Astrocyte (in vitro differentiated cells and primary cell): ENCODE measurements around the gene BUD23. TPM values are rescaled to one million over a fixed set of nuclear protein-coding genes. Genes with fewer than 3 reads are reported as not detected.

ENCODE experiments used
- DNase-seq: peaks from one replicate; pipeline ENCODE4 v3.0.0-alpha.2; 2010; ENCODE audit warnings: low read depth
- FAIRE-seq: peaks from 2 replicates; lab custom pipeline; 2011; peaks lifted over from hg19 to GRCh38; lab: Jason Lieb, UNC
- H2AFZ ChIP-seq: 2 replicates; pipeline ENCODE4 v1.6.0; 2012; ENCODE audit warnings: low read depth, low read length, inconsistent platforms
- H3K27ac ChIP-seq: 2 replicates; pipeline ENCODE4 v1.5.1; 2011; ENCODE audit warnings: low read depth, low read length, inconsistent platforms
- H3K27me3 ChIP-seq: 2 replicates; pipeline ENCODE4 v1.6.0; 2011; ENCODE audit warnings: low read length, inconsistent platforms; ENCODE audit not compliant: insufficient read depth
- H3K36me3 ChIP-seq: 2 replicates; pipeline ENCODE4 v1.5.1; 2011; ENCODE audit warnings: low read length, inconsistent platforms; ENCODE audit not compliant: insufficient read depth
- H3K4me1 ChIP-seq: 2 replicates; pipeline ENCODE4 v1.5.1; 2011; ENCODE audit warnings: low read length, inconsistent platforms; ENCODE audit not compliant: insufficient read depth
- H3K4me2 ChIP-seq: 2 replicates; pipeline ENCODE4 v1.6.0; 2012; ENCODE audit warnings: low read length, inconsistent platforms
- H3K4me3 ChIP-seq: 2 replicates; pipeline ENCODE4 v1.5.1; 2011; ENCODE audit warnings: low read depth, mild to moderate bottlenecking, low read length, inconsistent platforms; ENCODE audit not compliant: insufficient read depth
- H3K79me2 ChIP-seq: 2 replicates; pipeline ENCODE4 v1.6.0; 2012; ENCODE audit warnings: mild to moderate bottlenecking, low read length, inconsistent platforms; ENCODE audit not compliant: insufficient read depth
- H3K9ac ChIP-seq: 2 replicates; pipeline ENCODE4 v1.6.0; 2012; ENCODE audit warnings: mild to moderate bottlenecking, low read length, inconsistent platforms
- H3K9me3 ChIP-seq: 2 replicates; pipeline ENCODE4 v1.5.1; 2012; ENCODE audit warnings: low read depth, mild to moderate bottlenecking, low read length, inconsistent platforms; ENCODE audit not compliant: insufficient read depth
- H4K20me1 ChIP-seq: 2 replicates; pipeline ENCODE4 v1.6.0; 2012; ENCODE audit warnings: low read length, inconsistent platforms; ENCODE audit not compliant: insufficient read depth
- H3K27ac Mint-ChIP-seq: one replicate; pipeline ENCODE4 v1.8.0; 2021; ENCODE audit warnings: mild to moderate bottlenecking, mixed read lengths; ENCODE audit not compliant: unreplicated experiment
- H3K27me3 Mint-ChIP-seq: one replicate; pipeline ENCODE4 v1.8.0; 2021; ENCODE audit warnings: low read depth, mixed read lengths; ENCODE audit not compliant: unreplicated experiment
- H3K36me3 Mint-ChIP-seq: one replicate; pipeline ENCODE4 v1.8.0; 2021; ENCODE audit warnings: low read depth, mixed read lengths; ENCODE audit not compliant: unreplicated experiment
- H3K4me1 Mint-ChIP-seq: one replicate; pipeline ENCODE4 v1.8.0; 2021; ENCODE audit warnings: low read depth, mixed read lengths; ENCODE audit not compliant: unreplicated experiment
- H3K4me3 Mint-ChIP-seq: one replicate; pipeline ENCODE4 v1.8.0; 2021; ENCODE audit warnings: mild to moderate bottlenecking, moderate library complexity, mixed read lengths; ENCODE audit not compliant: unreplicated experiment
- H3K9me3 Mint-ChIP-seq: one replicate; pipeline ENCODE4 v1.8.0; 2021; ENCODE audit warnings: mild to moderate bottlenecking, mixed read lengths; ENCODE audit not compliant: unreplicated experiment
- EZH2 ChIP-seq: IDR thresholded peaks from 2 replicates; pipeline ENCODE4 v1.6.1; 2012; ENCODE audit warnings: mild to moderate bottlenecking, low read length, inconsistent platforms; ENCODE audit not compliant: insufficient read depth
- total RNA-seq: library from RNA; stranded (reverse); gene quantifications from 2 replicates; pipeline ENCODE4 v1.2.1, GENCODE V29; 2021
- TF ChIP-seq, protein P1 (sequence below): IDR thresholded peaks from 2 replicates; pipeline ENCODE4 v1.5.1; 2011; ENCODE audit warnings: low read depth, mild to moderate bottlenecking, inconsistent platforms, low read length, moderate library complexity; ENCODE audit not compliant: insufficient read depth

Gene BUD23
- total RNA-seq, 1 donor from 2014 or later = 73.1 TPM

DNA sequence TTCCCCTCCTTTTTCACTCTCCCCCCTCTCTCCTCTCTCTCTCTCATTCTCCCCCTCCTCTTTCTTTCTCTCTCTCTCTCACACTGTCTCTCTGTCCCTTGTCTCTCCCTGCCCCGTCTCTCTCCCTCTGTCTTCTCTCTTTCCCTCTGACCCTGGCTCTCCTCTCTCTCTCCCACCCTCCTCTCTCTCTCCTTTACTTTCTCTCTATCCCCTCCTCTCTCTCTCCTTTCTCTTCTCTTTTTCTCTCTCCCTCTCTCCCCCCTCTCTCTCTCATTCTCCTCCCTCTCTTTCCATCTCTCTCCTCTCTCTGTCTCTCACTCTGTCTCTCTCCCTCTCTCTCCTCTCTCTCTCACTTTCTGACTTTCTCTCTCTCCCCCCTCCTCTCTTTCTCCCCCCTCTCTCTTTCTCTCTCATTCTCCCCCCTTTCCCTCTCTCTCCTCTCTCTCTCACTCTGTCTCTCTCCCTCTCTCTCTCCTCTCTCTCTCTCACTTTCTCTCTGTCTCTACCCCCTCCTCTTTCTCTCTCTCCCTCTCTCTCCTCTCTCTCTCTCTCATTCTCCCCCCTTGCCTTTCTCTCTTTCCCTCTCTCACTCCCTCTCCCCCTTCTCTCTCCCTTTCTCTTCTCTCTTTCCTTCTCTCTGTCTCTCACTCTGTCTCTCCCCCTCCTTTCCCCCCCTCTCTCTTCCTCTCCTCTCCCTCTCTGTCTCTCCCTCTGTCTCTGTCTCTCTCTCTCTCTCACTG is 34.6 kb upstream of the BUD23 start:
- no peak overlapping the region for H3K9ac ChIP-seq
- peaks cover 59% of the 10 kb centered on the region for H3K27me3 ChIP-seq
- no peaks in the 10 kb centered on the region for H3K36me3 ChIP-seq
- H3K4me1 ChIP-seq = no peaks in the 10 kb centered on the region
- Mint-ChIP-seq H3K27ac (no peak overlapping the region), H3K4me1 (peaks cover 2% of the 10 kb centered on the region), H3K36me3 (no peaks in the 10 kb centered on the region), H3K27me3 (peaks cover 68% of the 10 kb centered on the region), H3K4me3 (no peak overlapping the region), H3K9me3 (peaks cover 4% of the 10 kb centered on the region)
- H3K9me3 ChIP-seq = no peaks in the 10 kb centered on the region
- TF ChIP-seq, protein P1, sequence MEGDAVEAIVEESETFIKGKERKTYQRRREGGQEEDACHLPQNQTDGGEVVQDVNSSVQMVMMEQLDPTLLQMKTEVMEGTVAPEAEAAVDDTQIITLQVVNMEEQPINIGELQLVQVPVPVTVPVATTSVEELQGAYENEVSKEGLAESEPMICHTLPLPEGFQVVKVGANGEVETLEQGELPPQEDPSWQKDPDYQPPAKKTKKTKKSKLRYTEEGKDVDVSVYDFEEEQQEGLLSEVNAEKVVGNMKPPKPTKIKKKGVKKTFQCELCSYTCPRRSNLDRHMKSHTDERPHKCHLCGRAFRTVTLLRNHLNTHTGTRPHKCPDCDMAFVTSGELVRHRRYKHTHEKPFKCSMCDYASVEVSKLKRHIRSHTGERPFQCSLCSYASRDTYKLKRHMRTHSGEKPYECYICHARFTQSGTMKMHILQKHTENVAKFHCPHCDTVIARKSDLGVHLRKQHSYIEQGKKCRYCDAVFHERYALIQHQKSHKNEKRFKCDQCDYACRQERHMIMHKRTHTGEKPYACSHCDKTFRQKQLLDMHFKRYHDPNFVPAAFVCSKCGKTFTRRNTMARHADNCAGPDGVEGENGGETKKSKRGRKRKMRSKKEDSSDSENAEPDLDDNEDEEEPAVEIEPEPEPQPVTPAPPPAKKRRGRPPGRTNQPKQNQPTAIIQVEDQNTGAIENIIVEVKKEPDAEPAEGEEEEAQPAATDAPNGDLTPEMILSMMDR = no peak
- TF ChIP-seq EZH2 = no peak
- no peak overlapping the region for H3K27ac ChIP-seq
- H4K20me1 ChIP-seq = peaks cover 3% of the 10 kb centered on the region
- no peak overlapping the region for H3K4me3 ChIP-seq
- no peaks in the 10 kb centered on the region for H3K79me2 ChIP-seq
- no peak for FAIRE-seq
- no peak overlapping the region for H3K4me2 ChIP-seq
- DNase-seq = no peak
- no peak overlapping the region for H2AFZ ChIP-seq

DNA sequence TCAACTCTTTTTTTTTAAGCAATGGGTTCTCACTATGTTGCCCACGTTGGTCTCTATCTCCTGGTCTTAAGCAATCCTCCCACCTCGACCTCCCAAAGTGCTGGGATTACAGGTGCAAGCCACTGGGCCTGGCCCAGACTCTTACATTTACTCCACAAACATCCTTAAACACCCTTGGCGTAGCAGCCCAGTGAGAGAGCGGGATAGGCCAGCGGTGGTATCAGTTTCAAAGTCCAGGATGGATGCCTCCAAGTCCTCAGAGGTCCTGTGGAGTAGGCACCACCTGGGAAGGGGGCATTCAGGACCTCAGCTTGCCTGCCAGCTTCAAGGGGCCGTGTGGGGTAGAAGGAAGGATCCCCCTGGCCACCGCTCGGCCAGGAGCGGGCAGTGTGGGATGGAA is 33.8 kb upstream of the BUD23 start:
- Histone ChIP-seq H3K36me3 (no peaks in the 10 kb centered on the region), H3K27ac (no peak overlapping the region), H3K4me1 (no peaks in the 10 kb centered on the region), H3K9ac (no peak overlapping the region), H3K4me3 (no peak overlapping the region), H4K20me1 (peaks cover 3% of the 10 kb centered on the region), H3K4me2 (no peak overlapping the region), H3K79me2 (no peaks in the 10 kb centered on the region), H3K9me3 (no peaks in the 10 kb centered on the region), H2AFZ (no peak overlapping the region), H3K27me3 (peaks cover 55% of the 10 kb centered on the region)
- H3K27me3 Mint-ChIP-seq = peaks cover 64% of the 10 kb centered on the region
- no peak for FAIRE-seq
- H3K4me3 Mint-ChIP-seq = no peak overlapping the region
- peaks cover 2% of the 10 kb centered on the region for H3K4me1 Mint-ChIP-seq
- no peak for DNase-seq
- TF ChIP-seq, protein P1 = no peak
- TF ChIP-seq EZH2 = no peak
- no peaks in the 10 kb centered on the region for H3K36me3 Mint-ChIP-seq
- peaks cover 4% of the 10 kb centered on the region for H3K9me3 Mint-ChIP-seq
- H3K27ac Mint-ChIP-seq = no peak overlapping the region

DNA sequence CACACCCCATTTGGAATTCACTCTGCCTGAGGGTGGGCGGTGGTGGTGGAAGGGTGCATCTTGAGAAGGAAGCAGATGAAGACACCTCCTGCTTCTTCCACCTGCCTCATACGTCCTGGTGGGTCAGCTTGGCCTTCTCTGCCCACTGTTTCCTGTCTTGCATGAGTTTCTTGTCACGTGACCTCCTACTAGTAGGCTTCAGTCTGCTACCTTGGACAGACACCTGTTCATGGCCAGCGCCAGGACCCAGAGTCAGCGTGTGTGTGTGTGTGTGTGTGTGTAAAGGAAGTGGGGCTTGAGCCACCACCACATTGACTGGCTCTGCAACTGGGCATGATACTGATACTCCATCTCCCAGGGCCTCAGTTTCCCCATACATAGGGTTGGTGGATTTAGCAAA is 32.9 kb upstream of the BUD23 start:
- Mint-ChIP-seq H3K9me3 (peaks cover 7% of the 10 kb centered on the region), H3K27me3 (peaks cover 60% of the 10 kb centered on the region), H3K27ac (no peak overlapping the region), H3K4me1 (peaks cover 2% of the 10 kb centered on the region), H3K36me3 (no peaks in the 10 kb centered on the region), H3K4me3 (no peak overlapping the region)
- no peak overlapping the region for H3K4me3 ChIP-seq
- H3K79me2 ChIP-seq = no peaks in the 10 kb centered on the region
- TF ChIP-seq, protein P1 = no peak
- no peak for TF ChIP-seq EZH2
- no peaks in the 10 kb centered on the region for H3K36me3 ChIP-seq
- peaks cover 3% of the 10 kb centered on the region for H4K20me1 ChIP-seq
- H3K27me3 ChIP-seq = peaks cover 48% of the 10 kb centered on the region
- no peak for DNase-seq
- H3K4me2 ChIP-seq = no peak overlapping the region
- no peak for FAIRE-seq
- no peak overlapping the region for H3K9ac ChIP-seq
- H3K27ac ChIP-seq = no peak overlapping the region
- H3K9me3 ChIP-seq = no peaks in the 10 kb centered on the region
- H2AFZ ChIP-seq = no peak overlapping the region
- H3K4me1 ChIP-seq = no peaks in the 10 kb centered on the region
